DMS79 treated with DMSO at 0.1 percent for 48 hours (cell line): ENCODE measurements around the gene PTPRD.

ENCODE experiments used
- DNase-seq: peaks from one replicate; lab custom pipeline; 2025; lab: John Stamatoyannopoulos, UW

PTPRD gene

DNA sequence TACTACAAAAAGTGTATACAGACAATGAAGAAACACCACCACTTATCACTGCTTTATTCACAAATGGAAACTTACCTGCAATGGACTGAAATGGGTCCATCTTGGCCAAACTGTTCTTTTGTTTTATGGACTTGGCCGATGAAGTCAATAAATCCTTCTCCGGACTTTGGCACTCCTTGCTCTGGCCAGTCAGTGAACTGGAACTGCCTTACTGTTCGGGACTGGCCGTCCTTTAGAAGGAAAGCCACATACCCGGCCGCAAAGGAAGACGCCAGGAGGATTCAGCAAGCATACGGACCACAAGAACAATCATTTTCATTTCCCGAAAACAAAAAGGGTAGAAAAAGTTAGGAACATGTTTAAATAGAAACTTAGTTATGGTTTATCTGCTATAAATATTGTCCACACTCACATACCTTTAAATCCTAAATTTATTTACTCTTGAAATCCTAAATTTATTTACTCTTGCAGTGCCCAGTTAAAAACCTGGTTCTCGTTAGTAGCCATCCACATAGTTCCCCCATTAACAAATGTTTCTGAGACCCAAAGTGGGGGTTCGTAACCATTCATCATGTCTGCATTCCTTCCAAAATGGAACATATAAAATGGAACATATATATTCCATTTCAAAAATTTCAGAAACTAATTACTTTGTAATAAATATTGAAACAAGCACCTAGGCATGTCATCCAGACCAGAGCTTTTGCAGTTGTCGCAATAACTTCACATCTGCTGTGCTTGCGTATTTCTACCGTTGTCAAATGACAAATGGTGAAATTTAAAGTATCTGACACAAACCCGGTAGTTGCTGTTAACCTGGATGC lies 2281.1 kb downstream of the PTPRD start:
- DNase-seq: no peak

DNA sequence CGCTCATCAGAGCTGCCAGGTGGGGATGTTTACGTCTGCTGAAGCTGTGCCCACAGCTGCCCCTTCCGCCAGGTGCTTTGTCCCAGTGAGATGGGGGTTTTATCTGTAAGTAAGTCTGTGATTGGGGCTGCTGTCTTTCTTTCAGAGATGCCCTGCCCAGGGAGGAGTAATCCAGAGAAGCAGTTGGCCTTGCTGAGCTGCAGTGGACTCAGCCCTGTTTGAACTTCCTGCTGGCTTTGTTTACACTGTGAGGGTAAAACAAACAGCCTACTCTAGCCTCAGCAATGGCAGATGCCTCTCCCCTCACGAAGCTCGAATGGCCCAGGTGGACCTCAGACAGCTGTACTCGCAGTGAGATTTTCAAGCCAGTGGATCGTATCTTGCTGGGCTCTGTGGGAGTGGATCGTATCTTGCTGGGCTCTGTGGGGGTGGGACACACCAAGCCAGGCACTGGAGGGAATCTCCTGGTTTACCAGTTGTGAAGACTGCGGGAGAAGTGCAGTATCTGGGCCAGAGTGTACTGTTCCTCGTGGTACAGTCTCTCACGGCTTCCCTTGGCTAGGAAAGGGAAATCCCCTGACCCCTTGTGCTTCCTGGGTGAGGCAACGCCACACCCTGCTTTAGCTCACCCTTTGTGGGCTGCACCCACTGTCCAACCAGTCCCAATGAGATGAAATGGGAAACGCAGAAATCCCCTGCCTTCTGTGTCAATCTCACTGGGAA lies 2283.1 kb downstream of the PTPRD start:
- no peak for DNase-seq

DNA sequence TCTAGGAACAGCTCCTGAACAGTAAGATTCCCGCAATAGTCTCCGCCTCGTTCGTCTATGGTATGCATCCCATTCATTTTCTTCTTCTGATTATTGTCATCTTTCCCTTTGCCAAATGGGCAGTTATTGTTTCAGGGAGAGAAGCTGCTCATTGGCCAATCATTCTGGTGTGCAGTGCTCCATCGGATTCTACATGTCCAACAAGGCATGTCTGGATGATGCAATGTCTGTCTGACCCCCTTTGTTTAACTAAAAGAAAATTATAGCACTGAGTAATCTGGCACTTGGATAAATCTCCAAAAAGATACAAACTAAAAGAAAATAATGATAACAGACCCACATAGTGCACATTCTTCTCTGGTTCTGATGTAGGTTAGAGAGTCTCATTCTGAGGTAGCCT lies 2297.6 kb downstream of the PTPRD start:
- no peak for DNase-seq

GRCh38 chr9:8309258-8309657 lies 2303.5 kb downstream of the PTPRD start:
- DNase-seq: no peak

DNA sequence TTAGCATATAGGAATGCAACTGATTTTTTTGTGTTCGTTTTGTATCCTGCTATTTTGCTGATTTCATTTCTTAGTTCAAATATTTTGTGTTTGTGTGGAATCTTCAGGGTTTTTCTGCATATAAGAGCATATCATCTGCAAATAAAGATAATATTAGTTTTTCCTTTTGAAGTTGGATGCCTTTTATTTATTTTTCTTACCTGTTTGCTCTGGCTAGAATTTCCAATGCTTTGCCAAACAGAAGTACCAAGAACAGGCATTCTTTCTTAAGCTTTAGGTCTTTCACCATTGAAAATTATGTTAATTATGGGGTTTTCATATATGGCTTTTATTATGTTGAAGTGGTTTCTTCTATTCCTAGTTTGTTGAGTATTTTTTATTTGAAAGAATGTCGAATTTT lies 2308.1 kb downstream of the PTPRD start:
- no peak for DNase-seq

- no peak for DNase-seq
Observed at GRCh38 chr9:8301296-8301695, 2311.5 kb downstream of the PTPRD start.

GRCh38 chr9:8297047-8297446 lies 2315.8 kb downstream of the PTPRD start:
- no peak for DNase-seq

- no peak for DNase-seq
Observed at GRCh38 chr9:8292657-8293056, 2320.1 kb downstream of the PTPRD start.

GRCh38 chr9:8289681-8290080 lies 2323.1 kb downstream of the PTPRD start:
- no peak for DNase-seq

GRCh38 chr9:8287970-8288369 lies 2324.8 kb downstream of the PTPRD start:
- no peak for DNase-seq

DNA sequence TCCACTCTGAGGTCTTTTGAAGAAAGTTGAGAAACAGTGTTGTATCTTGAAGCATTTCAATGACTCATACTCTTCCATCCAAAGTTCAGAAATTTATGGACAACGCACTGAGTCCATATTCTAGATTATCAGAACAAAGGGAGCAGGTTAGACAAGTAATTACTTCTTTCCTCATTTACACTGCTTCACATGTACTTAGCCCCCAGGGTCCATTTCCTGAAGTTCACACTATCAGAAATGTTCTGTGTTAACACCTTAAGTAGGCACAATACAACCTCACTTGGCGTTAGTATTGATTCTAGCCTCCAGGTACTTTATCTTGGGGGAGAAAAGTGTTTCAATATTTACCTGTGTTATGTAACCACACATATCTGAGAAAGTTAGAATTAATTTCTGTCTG lies 2325.3 kb downstream of the PTPRD start:
- DNase-seq: no peak

DNA sequence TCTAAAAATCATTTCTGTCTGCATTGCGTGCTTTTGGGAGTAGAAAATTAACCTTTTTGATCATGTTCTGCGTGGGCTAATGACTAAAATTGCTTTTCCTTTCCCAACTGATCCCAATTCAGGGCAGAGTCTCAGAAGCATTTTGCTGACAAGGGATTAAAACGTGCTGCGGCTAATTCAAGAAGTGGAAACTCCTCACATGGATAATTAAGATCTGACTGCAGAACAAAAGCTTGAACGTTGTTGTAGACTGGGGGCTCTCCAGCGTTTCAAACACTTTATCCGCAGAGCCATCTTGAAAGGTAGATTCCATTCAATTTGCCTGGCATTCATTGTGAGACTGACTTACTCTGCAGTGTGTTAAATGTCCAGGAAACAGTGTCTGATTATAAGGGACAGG lies 2327.9 kb downstream of the PTPRD start:
- DNase-seq: no peak

DNA sequence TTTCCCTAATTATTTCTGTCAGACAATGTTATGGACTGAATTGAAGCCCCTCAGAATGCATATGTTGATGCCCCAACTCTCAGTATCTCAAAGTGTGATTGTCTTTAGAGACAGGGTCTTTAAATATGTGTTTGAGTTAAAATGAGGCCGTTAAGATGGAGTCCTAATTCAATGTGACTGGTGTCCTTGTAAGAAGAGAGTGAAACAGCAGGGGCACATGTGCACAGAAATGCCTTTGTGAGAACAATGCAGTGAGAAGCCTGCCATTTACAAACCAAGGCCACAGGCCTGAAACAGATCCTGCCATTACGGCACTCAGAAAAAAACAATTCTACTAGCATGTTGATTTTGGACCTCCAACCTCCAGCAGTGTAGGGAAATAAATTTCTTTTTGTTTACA lies 2330.3 kb downstream of the PTPRD start:
- DNase-seq: no peak

DNA sequence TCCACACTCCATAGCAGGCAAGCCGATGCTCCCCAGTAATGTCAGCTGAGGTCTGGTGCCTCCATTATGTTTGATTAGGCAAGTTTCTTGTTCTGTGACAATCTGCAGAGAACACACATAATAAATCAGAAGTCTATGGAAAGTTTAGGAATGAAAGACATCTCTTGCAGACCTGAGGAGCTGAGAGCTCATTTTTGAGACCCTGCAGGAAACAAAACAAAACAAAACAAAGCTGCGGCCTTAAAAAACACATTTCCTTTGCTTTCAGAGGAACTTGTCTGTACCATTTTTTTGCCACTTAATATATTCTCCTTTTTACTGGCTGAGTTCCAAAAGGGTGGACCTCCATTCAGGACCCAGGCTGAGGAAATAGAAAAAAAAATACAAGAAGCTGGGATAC lies 2332.0 kb downstream of the PTPRD start:
- DNase-seq: no peak

- DNase-seq: no peak
Observed at GRCh38 chr9:8278048-8278447, 2334.8 kb downstream of the PTPRD start.

DNA sequence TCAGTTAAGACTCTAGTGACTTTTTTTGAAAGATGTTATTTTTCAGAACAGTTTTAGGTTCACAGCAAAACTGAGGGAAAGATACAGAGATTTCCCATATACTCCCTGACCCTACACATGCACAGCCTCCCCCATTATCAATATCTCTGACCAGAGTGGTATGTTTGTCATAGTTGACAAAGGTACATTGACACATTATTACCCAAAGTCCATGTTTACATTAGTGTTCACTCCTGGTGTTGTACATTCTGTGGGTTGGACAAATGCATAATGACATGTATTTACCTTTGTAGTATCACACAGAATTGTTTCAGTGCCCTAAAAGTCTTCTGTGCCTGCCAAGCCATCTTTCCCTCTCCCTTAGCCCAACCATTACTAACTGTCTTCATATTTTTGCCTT lies 2342.6 kb downstream of the PTPRD start:
- no peak for DNase-seq

DNA sequence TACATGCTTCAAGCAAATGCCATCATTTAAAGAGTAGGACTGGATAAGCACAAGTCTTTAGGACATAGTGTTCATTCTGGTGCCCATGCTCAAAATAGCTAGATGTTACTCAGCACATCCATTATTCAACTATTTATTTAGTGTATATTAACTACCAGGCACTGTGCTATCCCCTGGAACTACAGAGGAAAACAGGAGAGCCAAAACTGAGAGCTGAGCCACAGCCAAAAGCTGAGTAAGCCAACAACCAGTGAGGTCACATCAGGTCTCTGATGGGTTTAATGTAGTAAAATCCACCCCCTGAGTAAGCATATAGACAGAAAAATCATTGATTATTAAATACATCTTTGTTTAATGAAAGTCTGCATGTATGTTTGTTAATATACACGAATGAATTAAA lies 2343.9 kb downstream of the PTPRD start:
- no peak for DNase-seq

- DNase-seq: no peak
Observed at GRCh38 chr9:8268216-8268878, 2344.5 kb downstream of the PTPRD start.

GRCh38 chr9:8267636-8268035 lies 2345.2 kb downstream of the PTPRD start:
- no peak for DNase-seq

DNA sequence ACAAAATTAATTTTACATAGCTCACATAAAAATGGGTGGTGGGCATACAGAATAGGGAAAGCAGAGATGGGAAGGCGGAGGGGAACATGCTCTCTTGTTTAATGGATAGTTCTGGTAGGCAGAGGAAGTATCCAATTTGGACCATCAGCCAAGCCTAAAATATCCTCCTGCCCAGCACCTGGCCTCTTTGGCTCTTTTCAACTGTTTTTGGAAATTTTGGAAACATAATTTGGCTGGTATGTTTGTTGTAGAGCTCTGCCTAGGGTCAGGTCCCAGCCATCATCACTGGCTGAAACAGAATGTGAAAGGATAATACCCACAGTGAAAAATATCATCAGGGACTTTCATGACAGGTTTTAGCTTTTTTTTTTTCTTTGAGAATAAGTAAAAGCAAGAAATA lies 2345.9 kb downstream of the PTPRD start:
- DNase-seq: no peak

DNA sequence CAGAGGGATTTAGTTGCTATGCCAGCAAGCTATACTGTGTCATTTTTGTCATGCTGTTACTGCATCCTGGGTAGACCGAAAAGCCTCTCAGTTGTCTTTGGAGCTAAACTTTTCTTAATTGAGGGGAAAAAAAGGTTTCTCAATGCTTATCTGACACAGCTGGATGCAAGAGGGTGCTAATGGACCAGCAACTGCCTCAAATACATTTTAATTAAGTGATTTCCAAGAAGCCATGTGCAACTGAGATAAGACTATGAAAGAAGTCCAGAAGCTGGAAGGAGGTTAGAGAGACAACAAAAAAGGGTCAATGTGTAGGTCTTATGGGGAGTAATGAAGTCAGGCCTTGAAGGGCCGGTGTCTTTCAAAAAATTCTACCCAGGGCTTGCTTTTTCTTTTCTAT lies 2347.5 kb downstream of the PTPRD start:
- DNase-seq: no peak
